HepG2 (cell line): Measurements from ENCODE around the gene RAB11FIP2. TPM values are rescaled to one million over a fixed set of nuclear protein-coding genes. Genes with fewer than 3 reads are reported as not detected.

Experiments used
- ATAC-seq: fragments of 200-7000 bp; cut with Tn5 transposase; 3 replicates; pipeline ENCODE4 v1.9.1; 2020; ENCODE audit warnings: mild to moderate bottlenecking, moderate library complexity
- BruUV-seq: library from RNA; stranded (reverse); fragments of 400-500 nt; replicated peaks from 2 replicates; lab custom pipeline; 2021; lab: Mats Ljungman, UMichigan
- CTCF ChIA-PET: fragments of 300-600 bp; formaldehyde crosslinking; extraction: SDS; loops from one replicate; lab custom pipeline; 2021; ENCODE audit warnings: low total read pairs, inconsistent platforms, low intra/inter-chr PET ratio; lab: Yijun Ruan, JAX
- POLR2A ChIA-PET: fragments of 350-600 bp; sonication (Branson Sonifier 250); formaldehyde crosslinking; loops from one replicate; lab custom pipeline; 2020; ENCODE audit warnings: antibody characterized with exemption, inconsistent platforms; lab: Yijun Ruan, JAX
- DNase-seq: peaks from one replicate; pipeline ENCODE4 v3.0.0-alpha.2; 2015; ENCODE audit warnings: low spot score
- FAIRE-seq: peaks from 3 replicates; lab custom pipeline; 2011; peaks lifted over from hg19 to GRCh38; lab: Jason Lieb, UNC
- H2AFZ ChIP-seq: one replicate; pipeline ENCODE4 v1.6.1; 2011; ENCODE audit warnings: low read length, inconsistent platforms
- H3K27ac ChIP-seq: fragments of 300-600 bp; 3 replicates; pipeline ENCODE4 v1.8.0; 2011; ENCODE audit warnings: mixed run types, mild to moderate bottlenecking, mixed read lengths, low read length, inconsistent platforms; ENCODE audit not compliant: insufficient read depth; ENCODE audit errors: extremely low read length
- H3K27me3 ChIP-seq, 2 experiments: fragments of 200-600 bp in 1 of 2; 2 replicates in 1 of 2; 3 replicates in 1 of 2; pipeline versions ENCODE4 v1.6.0 to v1.8.0; 2011; ENCODE audit warnings: low read length in 2 of 2, mild to moderate bottlenecking in 2 of 2, moderate library complexity in 2 of 2, inconsistent platforms in 1 of 2; ENCODE audit not compliant: insufficient read depth in 2 of 2, control insufficient read depth in 1 of 2
- H3K36me3 ChIP-seq, 2 experiments: fragments of 200-600 bp in 1 of 2; replicated peaks in 1 of 2; 2 replicates in 1 of 2; 3 replicates in 1 of 2; pipeline versions ENCODE4 v1.5.1 to v1.8.0; 2011; ENCODE audit warnings: low read length in 2 of 2, inconsistent platforms in 1 of 2; ENCODE audit not compliant: insufficient read depth in 2 of 2, control insufficient read depth in 1 of 2
- H3K4me1 ChIP-seq: 2 replicates; pipeline ENCODE4 v1.5.1; 2012; ENCODE audit warnings: low read length, inconsistent platforms; ENCODE audit not compliant: insufficient read depth
- H3K4me2 ChIP-seq: 2 replicates; pipeline ENCODE4 v1.6.0; 2011; ENCODE audit warnings: low read depth, low read length, inconsistent platforms
- H3K4me3 ChIP-seq, 3 experiments: fragments of 200-600 bp in 1 of 3; sonication (generic), shearing (Covaris generic) in 1 of 3; replicated peaks in 1 of 3; 2 replicates each; pipeline ENCODE4 v1.5.1; 2011 to 2016; ENCODE audit warnings: low read length in 3 of 3, inconsistent platforms in 2 of 3, low read depth in 2 of 3, mild to moderate bottlenecking in 2 of 3, control low read depth in 1 of 3, mixed read lengths in 1 of 3; ENCODE audit not compliant: insufficient read depth in 1 of 3
- H3K79me2 ChIP-seq: one replicate; pipeline ENCODE4 v1.6.1; 2011; ENCODE audit warnings: low read length, inconsistent platforms; ENCODE audit not compliant: insufficient read depth
- H3K9ac ChIP-seq: 2 replicates; pipeline ENCODE4 v1.6.0; 2011; ENCODE audit warnings: mild to moderate bottlenecking, low read depth, low read length, inconsistent platforms; ENCODE audit not compliant: insufficient read depth
- H3K9me3 ChIP-seq: 2 replicates; pipeline ENCODE4 v1.5.1; 2012; ENCODE audit warnings: mild to moderate bottlenecking, low read length
- H4K20me1 ChIP-seq: 2 replicates; pipeline ENCODE4 v1.6.0; 2011; ENCODE audit warnings: inconsistent platforms, mild to moderate bottlenecking, low read length, moderate library complexity; ENCODE audit not compliant: insufficient read depth
- BCL3 ChIP-seq: sonication (generic); formaldehyde crosslinking; IDR thresholded peaks from 2 replicates; pipeline ENCODE4 v1.5.1; 2020; ENCODE audit warnings: mild to moderate bottlenecking, missing genetic modification reagents, moderate library complexity
- CC2D1A ChIP-seq: sonication (generic); formaldehyde crosslinking; IDR thresholded peaks from 2 replicates; pipeline ENCODE4 v1.8.1; 2023; ENCODE audit warnings: mild to moderate bottlenecking, missing genetic modification reagents
- CREBL2 ChIP-seq: sonication (generic); formaldehyde crosslinking; IDR thresholded peaks from 2 replicates; pipeline ENCODE4 v1.8.1; 2023; ENCODE audit warnings: missing genetic modification reagents, mild to moderate bottlenecking, borderline replicate concordance
- FOSL1 ChIP-seq: sonication (generic); formaldehyde crosslinking; IDR thresholded peaks from 2 replicates; pipeline ENCODE4 v1.9.0; 2021; ENCODE audit warnings: missing genetic modification reagents, borderline replicate concordance
- HDAC6 ChIP-seq: fragments of 200-600 bp; sonication (generic); IDR thresholded peaks from 2 replicates; pipeline ENCODE4 v1.7.0; 2017; ENCODE audit warnings: mild to moderate bottlenecking, antibody characterized with exemption, low read length, low read depth
- IKZF5 ChIP-seq: IDR thresholded peaks from 2 replicates; pipeline ENCODE4 v1.6.1; 2018; ENCODE audit warnings: missing genetic modification reagents, mild to moderate bottlenecking, missing compliant biosample characterization
- MED8 ChIP-seq: sonication (generic); formaldehyde crosslinking; IDR thresholded peaks from 2 replicates; pipeline ENCODE4 v1.8.1; 2023; ENCODE audit warnings: mild to moderate bottlenecking, missing genetic modification reagents; ENCODE audit not compliant: insufficient replicate concordance
- STAT5B ChIP-seq: sonication (generic); formaldehyde crosslinking; IDR thresholded peaks from 2 replicates; pipeline ENCODE4 v1.4.0; 2020; ENCODE audit warnings: missing genetic modification reagents
- ZNF256 ChIP-seq: sonication (generic); formaldehyde crosslinking; conservative IDR thresholded peaks from 2 replicates; pipeline ENCODE4 v1.4.0; 2020; ENCODE audit warnings: missing genetic modification reagents
- ZNF333 ChIP-seq: sonication (generic); formaldehyde crosslinking; IDR thresholded peaks from 2 replicates; pipeline ENCODE4 v1.4.0; 2020; ENCODE audit warnings: mild to moderate bottlenecking, missing genetic modification reagents, borderline replicate concordance
- ZNF616 ChIP-seq: sonication (generic); formaldehyde crosslinking; IDR thresholded peaks from 2 replicates; pipeline ENCODE4 v1.5.0; 2020; ENCODE audit warnings: low read depth, mild to moderate bottlenecking, missing genetic modification reagents
- ZNF709 ChIP-seq: sonication (generic); formaldehyde crosslinking; IDR thresholded peaks from 2 replicates; pipeline ENCODE4 v1.5.0; 2020; ENCODE audit warnings: mild to moderate bottlenecking, missing genetic modification reagents
- ZNF773 ChIP-seq: sonication (generic); formaldehyde crosslinking; IDR thresholded peaks from 2 replicates; pipeline ENCODE4 v1.4.0; 2020; ENCODE audit warnings: missing genetic modification reagents, borderline replicate concordance
- ZNF777 ChIP-seq: sonication (generic); formaldehyde crosslinking; IDR thresholded peaks from 2 replicates; pipeline ENCODE4 v1.4.0; 2020; ENCODE audit warnings: missing genetic modification reagents
- ZSCAN25 ChIP-seq: sonication (generic); formaldehyde crosslinking; IDR thresholded peaks from 2 replicates; pipeline ENCODE4 v1.8.0; 2022; ENCODE audit warnings: mild to moderate bottlenecking, missing genetic modification reagents
- ZXDC ChIP-seq: sonication (generic); formaldehyde crosslinking; IDR thresholded peaks from 2 replicates; pipeline ENCODE4 v1.5.0; 2020; ENCODE audit warnings: mild to moderate bottlenecking, missing genetic modification reagents
- WGBS: methylation state at CpG from one replicate; pipeline ENCODE4 v1.1.6; 2017; ENCODE audit warnings: low lambda C conversion rate; 5-methylcytosine and 5-hydroxymethylcytosine counted together
- in situ Hi-C: cut with HindIII; loops from 2 replicates; pipeline ENCODE4 v1.10.0; 2017; ENCODE audit warnings: low pct_unique_long_range_greater_than_20kb; ENCODE audit not compliant: extremely low pct_ligation_motif_present
- intact Hi-C: fragments of 100-400 bp; cut with micrococcal nuclease; formaldehyde crosslinking; loops from one replicate; pipeline ENCODE4 v1.10.0; 2022; ENCODE audit not compliant: unreplicated experiment
- polyA plus RNA-seq, 8 experiments: library from polyadenylated mRNA; depleted of rRNA in 3 of 8; stranded (reverse) in 7 of 8; unstranded in 1 of 8; fragments of >200 nt; fragmentation: Illumina TruSeq in 4 of 8; extraction: Trizol in 4 of 8; gene quantifications; 2 replicates each; pipeline versions ENCODE4 v1.2.1 to v1.2.3, GENCODE V29; 2011 to 2016; ENCODE audit warnings: low read depth in 4 of 8, missing spikeins in 1 of 8, mixed read lengths in 1 of 8; ENCODE audit not compliant: insufficient read depth in 1 of 8
- total RNA-seq, 5 experiments: library from RNA; depleted of rRNA; stranded (reverse); fragments of >200 nt; fragmentation: Illumina TruSeq; extraction: Trizol; gene quantifications; 2 replicates each; pipeline ENCODE4 v1.2.3, GENCODE V29; 2016; ENCODE audit warnings: low read depth in 1 of 5

The RAB11FIP2 gene
- total and polyA plus RNA-seq, 2 of the 13 experiments (the other 11 are each of a cell fraction or from before 2014, with no cell fraction given) = 4.7 to 13.0 TPM

GRCh38 chr10:118032564-118032963, 14.2 kb downstream of the RAB11FIP2 start:
- POLR2A ChIA-PET = no interaction called here
- H3K36me3 ChIP-seq = peaks cover 0 to 4% of the 10 kb centered on the region in 2 experiments; a peak in 1 of 5 replicates
- H3K4me1 ChIP-seq = no peaks in the 10 kb centered on the region
- FAIRE-seq = no peak
- no peaks in the 10 kb centered on the region for H4K20me1 ChIP-seq
- in situ Hi-C loops = no loop called here
- 97% methylated on average over 4 of the region's 4 CpGs for WGBS
- no peak overlapping the region for H3K27ac ChIP-seq
- H2AFZ ChIP-seq = no peak overlapping the region
- no peak overlapping the region for H3K4me2 ChIP-seq
- ATAC-seq = no peak
- H3K27me3 ChIP-seq = no peaks in the 10 kb centered on the region
- BruUV-seq = no TSS peak
- DNase-seq = no peak
- CTCF ChIA-PET = no interaction called here
- TF ChIP-seq FOSL1 (no peak), ZNF333 (CRISPR knock-in tag) (no peak), ZXDC (CRISPR knock-in tag) (no peak), ZNF773 (CRISPR knock-in tag) (no peak), IKZF5 (CRISPR knock-in tag) (no peak), STAT5B (CRISPR knock-in tag) (no peak), ZNF777 (no peak), CC2D1A (CRISPR knock-in tag) (no peak), CREBL2 (CRISPR knock-in tag) (no peak), ZNF709 (CRISPR knock-in tag) (no peak), BCL3 (no peak), ZNF256 (CRISPR knock-in tag) (no peak), HDAC6 (no peak), ZSCAN25 (CRISPR knock-in tag) (no peak), ZNF616 (CRISPR knock-in tag) (no peak), MED8 (no peak)
- no peak overlapping the region for H3K9ac ChIP-seq
- no peaks in the 10 kb centered on the region for H3K9me3 ChIP-seq
- H3K4me3 ChIP-seq = no peak overlapping the region
- intact Hi-C loops = no loop called here
- no peaks in the 10 kb centered on the region for H3K79me2 ChIP-seq
